Activated CD8-positive, alpha-beta memory T cell treated with anti-CD3 and anti-CD28 coated beads, Interleukin-2, amount 50 U/mL, for 4 hours (primary cell): ENCODE results near the gene METAP1.
"Not testable (repeated sequence)": the region's sequence is repeated elsewhere in the genome, so short reads cannot be mapped to it uniquely, and the experiment has no call there.

Experiments used
- DNase-seq: peaks from one replicate; pipeline ENCODE4 v3.0.0-alpha.2; 2020

METAP1 gene

DNA sequence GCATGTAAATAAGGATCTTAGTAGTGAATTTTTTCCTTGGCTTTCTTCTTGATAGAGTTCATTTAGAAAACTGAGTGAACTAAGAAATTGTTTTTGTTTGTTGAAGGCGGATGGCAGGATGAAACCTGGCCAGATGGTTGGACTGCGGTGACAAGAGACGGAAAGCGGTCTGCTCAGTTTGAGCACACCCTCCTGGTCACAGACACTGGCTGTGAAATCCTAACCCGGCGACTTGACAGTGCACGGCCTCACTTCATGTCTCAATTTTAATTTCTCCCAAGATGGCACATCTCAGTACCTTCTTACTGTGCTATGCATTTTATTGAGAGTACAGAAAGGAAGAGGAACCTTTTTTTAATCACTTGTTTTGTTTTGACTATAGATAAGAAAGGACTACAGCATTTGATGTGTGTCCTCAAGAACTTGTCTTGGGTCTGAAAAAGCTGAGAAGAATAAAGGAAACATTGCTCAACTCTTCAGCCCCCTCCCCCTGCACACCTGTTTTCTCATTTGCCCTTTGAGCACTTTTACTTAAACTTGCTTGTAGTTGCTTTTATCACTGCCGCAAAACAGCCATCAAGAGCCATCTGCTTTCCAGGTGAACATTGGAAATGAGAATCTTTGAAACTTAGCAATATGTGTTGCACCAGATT is 65.7 kb downstream of the METAP1 start:
- no peak for DNase-seq

- DNase-seq = no peak
Observed at GRCh38 chr4:99062120-99062519, 66.6 kb downstream of the METAP1 start.

GRCh38 chr4:99065521-99065920 is 70.0 kb downstream of the METAP1 start:
- DNase-seq = not testable (repeated sequence)

DNA sequence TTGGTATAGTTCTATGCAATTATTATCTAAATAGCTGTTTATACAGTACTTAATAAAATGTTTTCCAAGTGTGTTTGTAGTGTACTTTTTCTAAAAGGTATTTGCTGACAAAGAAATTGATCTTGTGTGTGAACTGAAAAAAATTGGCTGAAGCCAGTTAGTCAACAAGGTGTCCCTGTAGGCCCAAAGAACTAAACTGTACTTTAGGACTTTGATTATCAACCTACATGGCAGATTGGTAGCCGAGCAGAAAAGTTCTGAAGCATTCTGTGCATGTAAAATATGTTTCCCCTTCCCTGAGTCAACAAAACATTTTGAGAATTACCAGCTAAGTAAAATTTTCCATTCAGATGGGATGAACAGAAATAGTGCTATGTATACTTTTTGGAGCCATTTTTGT is 72.1 kb downstream of the METAP1 start:
- DNase-seq = no peak

- DNase-seq = no peak
Observed at GRCh38 chr4:99071159-99071558, 75.6 kb downstream of the METAP1 start.

DNA sequence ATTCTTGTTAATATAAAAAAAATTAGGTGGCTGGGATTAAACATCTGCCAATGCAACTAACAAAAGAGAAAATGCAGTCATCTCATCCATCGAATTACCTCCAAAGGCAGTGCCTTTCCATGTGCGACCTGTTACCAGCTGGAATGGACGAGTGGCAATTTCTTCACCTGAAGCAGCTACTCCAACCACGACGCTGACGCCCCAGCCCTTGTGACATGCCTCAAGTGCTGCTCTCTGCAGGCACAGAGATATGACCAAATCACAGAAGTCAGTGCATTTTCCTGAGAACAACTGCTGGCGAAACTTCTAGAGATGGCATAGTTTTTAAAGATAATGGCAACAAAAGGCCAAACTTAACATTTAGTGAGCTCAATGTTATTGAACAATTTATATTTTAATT is 79.3 kb downstream of the METAP1 start:
- DNase-seq = no peak

- DNase-seq = no peak
Observed at GRCh38 chr4:99076292-99076976, 80.9 kb downstream of the METAP1 start.

DNA sequence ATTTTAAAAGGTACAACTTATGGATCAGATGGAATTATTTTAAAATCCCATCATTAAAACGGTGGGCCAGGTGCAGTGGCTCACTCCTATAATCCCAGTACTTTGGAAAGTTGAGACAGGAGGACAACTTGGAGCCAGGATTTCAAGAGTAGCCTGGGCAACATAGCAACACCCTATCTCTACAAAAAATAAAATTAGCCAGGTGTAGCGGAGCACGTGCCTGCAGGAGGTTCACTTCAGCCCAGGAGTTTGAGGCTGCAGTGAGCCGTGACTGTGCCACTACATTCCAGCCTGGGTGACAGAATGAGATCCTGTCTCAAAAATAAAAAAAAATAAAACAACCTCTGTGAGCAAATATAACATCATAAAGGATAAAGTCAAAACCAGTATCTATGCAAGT is 81.7 kb downstream of the METAP1 start:
- no peak for DNase-seq

GRCh38 chr4:99078336-99078735 is 82.8 kb downstream of the METAP1 start:
- DNase-seq = no peak

DNA sequence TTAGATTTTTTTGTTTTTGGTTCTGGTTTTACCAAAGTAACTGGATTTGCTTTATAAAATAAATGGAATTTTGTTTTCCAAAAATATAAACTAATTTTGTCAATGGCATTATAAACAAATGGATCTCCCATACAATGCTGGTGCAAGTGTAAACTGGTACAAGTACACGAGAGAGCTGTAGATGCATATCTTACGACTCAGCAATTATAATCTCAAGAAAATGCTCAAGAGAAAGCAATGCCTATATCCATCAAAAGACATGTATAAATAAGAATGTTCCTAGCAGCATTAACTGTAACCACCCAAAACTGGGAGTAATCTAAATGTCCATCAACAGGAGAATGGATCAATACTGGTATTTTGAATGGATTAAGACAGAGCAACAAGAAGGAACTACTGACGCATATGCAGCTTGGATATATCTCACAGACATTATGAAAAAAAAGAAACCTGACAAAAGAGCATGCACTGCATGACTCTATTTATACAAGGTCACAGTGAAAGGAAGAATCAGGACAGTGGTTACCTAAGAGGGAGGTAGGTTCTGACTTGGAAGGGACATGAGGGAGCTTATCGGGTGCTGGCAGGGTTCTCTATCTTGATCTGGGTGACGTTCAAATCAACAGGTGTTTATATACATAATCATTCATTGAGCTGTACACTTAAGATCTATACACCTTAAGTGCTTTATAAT is 83.6 kb downstream of the METAP1 start:
- no peak for DNase-seq

DNA sequence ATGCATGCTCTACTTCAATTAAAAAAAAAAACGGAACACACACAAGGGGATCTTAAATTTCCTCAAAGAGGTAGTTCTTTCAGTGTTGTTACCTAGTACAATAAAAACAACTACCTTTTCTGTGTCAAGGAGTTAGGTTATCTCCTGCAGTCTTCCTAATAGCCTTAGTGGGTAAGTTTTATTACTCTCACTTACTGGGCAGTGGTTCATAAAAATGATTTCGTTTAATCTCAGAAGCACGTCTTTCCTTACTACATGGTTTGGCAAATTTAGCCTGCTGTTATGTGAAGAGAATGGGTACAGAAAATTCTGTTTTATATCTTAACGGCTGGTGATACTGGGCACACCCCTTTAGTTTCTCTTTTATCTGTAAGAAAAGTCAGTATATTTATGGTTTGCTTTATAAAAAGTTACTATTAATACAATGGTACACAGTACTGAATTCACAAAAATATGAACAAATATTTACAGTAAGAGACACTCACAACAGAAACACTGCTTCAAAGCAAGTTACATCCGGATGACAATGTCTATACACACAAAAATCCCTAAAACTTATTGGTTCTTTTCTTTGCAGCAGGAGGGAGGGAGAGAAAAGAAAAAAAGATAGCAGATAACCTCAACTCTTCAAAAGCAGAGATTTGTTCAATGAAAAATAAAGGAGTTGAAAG is 84.2 kb downstream of the METAP1 start:
- DNase-seq = no peak

DNA sequence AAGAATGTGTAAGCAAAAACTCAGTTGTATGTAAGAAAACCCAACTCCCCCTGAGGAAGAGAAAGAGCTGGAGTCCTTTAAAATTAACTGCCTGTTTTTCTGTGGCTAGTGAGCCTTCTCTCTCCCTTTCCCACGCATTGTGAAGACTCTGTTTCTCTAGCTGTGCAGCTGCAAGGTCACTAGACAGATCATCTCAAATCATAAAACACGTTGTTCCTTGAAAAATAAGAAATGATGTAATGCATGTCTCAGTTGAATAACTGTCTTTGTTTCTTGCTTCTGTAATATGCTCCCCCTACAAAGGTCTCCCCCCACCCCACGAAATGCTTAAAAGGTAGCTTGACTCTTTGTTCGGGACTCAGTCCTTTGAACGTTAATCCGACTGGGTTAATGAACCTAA is 85.3 kb downstream of the METAP1 start:
- DNase-seq = not testable (repeated sequence)

DNA sequence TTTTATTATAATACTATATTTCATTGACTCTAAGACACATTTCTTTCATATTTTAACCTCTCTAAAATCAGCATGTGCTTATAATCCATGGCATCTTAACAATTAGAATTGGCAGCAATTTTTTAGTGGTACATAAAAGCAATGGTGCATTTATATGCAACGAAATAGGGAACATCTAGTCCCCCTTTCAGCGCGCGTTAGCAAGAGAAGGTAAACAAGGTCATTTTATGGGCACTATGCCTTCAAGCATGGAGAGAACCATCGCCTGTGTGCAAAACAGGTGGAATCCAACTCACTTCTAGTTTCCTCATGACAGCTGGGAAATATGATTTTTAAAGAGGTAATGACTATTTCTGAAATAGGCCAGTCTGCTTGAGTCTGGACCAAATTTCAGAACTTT is 86.7 kb downstream of the METAP1 start:
- no peak for DNase-seq

DNA sequence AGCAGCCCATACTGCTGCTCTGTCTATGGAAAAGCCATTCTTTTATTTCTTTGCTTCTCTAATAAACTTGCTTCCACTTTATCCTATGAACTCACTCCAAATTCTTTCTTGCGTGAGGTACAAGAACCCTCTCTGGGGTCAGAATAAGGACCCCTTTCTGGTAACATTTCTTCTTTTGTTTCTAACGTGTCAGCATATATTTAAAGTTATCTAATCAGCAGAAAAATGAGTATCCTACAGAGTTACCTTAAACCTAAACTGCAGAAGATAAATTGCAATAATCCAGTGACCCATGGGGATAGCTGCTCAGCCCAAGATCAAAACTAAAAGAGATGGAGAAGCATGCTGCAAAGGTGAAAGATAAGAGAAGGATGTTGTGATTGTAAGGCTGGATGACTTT is 89.1 kb downstream of the METAP1 start:
- no peak for DNase-seq

GRCh38 chr4:99088023-99088449 is 92.5 kb downstream of the METAP1 start:
- no peak for DNase-seq

- peak; percentile 90 for DNase-seq
Observed at GRCh38 chr4:99088481-99089365, 93.2 kb downstream of the METAP1 start, which contains the start of gene ADH5. TSS of gene ADH5 (minus strand) at chr4:99088788. CDS start at chr4:99088700, 88 bp downstream.

DNA sequence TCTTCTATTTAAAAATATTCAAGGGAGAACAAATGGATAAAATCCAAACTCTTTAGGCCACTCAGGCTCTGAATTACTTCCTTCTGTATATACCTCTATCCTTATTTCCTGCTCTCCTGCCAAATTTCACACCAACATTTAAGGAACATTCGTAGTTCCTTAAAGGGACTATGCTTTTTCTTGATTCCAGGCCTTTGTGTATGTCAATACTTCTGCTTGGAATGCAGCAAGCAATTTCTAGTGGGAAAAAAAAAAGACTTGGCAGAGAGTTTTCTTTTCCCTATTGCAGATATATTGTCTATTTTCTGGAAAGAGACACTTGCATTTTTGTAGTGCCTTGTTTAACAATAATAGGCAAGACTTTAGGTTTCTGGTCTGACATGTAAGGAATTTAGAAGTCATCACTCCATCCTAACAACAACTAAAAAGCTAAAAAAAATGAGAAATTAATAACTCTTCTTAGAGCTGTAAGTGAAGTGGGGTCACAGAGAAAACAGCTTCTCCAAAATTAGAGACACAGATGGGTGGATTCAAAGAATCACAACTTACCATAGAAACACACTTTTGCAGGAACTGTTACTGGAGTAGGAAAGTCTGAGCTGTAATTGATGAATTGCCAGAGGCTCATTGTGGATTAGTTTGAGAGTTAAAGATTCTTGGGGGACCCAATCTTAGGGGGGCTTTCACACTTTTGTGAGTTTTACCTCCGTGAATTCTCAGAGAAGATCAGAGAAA is 95.1 kb downstream of the METAP1 start:
- no peak for DNase-seq

DNA sequence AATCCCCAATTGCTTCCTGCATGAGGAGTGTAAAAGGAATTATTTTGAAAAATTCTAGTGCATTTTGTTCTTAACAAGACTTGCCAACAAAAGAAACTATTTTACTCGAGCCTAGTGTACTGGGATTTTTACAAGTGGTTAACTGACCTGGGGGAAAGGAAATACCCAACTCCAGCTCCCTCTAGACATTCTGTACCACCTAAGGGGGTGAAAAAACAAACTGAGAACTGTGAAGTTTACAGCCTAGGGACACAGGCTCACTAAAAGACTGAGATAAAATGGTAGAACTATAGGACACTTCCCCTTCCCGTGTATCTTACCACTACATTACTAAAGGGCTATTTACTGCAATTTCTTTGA is 95.7 kb downstream of the METAP1 start:
- no peak for DNase-seq

GRCh38 chr4:99091841-99092240 is 96.3 kb downstream of the METAP1 start:
- DNase-seq = not testable (repeated sequence)

DNA sequence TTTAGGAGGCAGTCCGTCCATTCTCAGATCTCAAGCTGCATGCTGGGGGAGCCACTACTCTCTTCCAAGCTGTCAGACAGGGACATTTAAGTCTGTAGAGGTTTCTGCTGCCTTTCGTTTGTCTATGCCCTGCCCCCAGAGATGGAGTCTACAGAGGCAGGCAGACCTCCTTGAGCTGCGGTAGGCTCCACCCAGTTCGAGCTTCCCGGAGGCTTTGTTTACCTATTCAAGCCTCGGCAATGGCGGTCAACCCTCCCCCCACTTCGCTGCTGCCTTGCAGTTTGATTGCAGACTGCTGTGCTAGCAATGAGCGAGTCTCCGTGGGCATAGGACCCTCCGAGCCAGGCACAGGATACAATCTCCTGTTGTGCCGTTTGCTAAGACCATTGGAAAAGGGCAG is 103.8 kb downstream of the METAP1 start:
- no peak for DNase-seq

GRCh38 chr4:99099814-99100213 is 104.3 kb downstream of the METAP1 start:
- DNase-seq = not testable (repeated sequence)

DNA sequence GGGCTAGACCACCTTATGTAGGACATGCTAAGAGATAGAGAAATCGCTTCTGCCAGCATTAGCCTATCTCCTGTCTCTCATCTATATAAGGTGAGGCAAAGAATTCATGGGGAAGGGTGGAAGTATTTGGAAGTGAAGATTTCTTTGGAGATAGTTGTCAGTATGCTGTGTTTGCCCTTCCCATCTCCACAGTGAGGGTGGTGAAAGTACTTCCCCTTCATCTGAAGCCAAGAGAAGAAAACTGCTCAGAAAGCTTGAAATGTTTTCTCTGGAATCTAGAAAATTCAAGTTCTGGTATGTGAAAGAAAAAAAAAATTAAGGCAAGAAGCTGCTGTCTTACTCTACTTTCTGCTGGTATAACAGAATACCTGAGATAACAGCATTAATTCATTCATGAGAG is 105.4 kb downstream of the METAP1 start:
- no peak for DNase-seq
